HS-5 (cell line): Measurements from ENCODE around the gene SERPINA1.

ENCODE experiments used
- DNase-seq: peaks from one replicate; pipeline ENCODE4 v3.0.0-alpha.2; 2012; ENCODE audit warnings: low read depth

SERPINA1 gene

GRCh38 chr14:94397289-94398181 is 9.1 kb upstream of the SERPINA1 start:
- no peak for DNase-seq

DNA sequence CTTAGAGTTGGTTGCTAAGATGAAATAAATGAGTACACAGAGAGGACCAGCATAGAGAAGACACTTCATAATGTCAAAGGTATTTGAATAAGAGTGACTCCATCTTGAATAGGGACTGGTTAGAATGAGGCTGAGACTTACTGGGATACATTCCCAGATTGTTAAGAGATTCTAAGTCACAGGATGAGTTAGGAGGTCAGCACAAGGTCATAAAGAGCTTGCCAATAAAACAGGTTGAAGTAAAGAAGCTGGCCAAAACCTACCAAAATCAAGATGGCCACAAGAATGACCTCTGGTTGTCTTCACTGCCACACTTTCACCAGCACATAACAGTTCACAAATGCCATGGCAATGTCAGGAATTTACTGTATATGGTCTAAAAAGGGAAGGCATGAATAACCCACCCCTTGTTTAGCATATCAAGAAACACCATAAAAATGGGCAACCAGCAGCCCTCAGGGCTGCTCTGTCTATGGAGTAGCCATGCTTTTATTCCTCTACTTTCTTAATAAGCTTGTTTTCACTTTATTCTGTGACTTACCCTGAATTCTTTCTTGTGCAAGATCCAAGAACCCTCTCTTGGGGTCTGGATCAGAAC is 8.3 kb upstream of the SERPINA1 start:
- no peak for DNase-seq

GRCh38 chr14:94395888-94396574 is 7.6 kb upstream of the SERPINA1 start:
- DNase-seq, result no peak

DNA sequence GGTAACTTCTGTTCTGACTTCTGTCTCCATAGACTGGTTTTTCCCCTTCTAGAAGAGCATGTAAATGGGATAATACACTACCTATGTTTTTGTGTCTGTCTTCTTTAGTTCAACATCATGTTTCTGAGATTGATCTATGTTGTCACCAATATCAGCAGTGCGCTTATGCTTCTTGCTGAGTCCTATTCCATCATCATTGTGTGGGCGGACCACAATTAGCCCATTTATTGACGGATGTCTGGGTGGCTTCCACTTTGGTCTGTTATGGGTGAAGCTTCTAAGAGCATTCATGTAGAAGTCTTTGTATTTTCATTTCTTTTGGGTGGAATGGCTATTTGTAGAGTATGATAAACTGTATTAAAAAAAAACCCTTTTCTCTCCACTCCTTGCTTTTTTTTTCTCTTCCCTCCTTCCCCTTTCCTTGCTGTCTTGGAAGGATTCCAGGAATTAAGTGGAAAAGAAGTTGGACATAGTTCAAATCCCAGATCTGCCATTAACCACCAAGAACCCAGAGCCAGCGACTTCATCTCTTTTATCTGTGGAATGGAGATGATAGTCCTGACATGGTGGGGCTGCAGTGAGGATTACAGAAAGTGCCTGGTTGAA is 7.0 kb upstream of the SERPINA1 start:
- no peak for DNase-seq

DNA sequence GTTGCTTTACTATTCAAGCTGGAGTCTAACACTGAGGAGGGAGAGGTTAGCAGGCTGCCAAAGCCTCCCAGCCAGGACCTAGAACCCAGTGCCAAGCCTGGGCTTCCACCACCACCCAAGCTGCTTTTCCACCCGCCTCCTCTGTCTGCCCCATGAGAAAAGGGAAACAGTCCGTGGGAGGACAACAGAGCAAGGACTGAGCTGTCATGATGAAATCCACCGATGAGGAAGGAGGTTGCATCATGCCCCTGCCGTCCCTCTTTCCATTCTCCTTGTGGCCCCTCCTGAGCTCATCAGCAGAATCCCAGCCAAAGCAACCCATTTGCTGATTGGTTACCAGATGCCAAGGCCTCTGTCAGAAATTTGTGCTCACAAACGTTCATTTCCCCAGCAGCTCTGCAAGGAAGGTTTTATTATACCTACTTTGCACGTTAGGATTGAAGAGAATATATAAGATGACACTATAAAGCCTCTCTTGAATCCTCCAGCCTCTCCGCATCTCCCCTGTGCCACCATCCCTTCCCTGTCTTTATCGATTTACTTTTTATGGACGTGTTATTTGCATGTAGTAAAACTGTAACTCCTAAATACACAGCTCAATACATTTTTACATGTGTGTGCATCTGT is 6.3 kb upstream of the SERPINA1 start:
- no peak for DNase-seq

GRCh38 chr14:94394025-94394493 is 5.7 kb upstream of the SERPINA1 start:
- DNase-seq, result no peak

GRCh38 chr14:94393474-94393873 is 5.1 kb upstream of the SERPINA1 start:
- DNase-seq, result no peak

GRCh38 chr14:94392510-94392935 is 4.1 kb upstream of the SERPINA1 start:
- peak; percentile 49 for DNase-seq

DNA sequence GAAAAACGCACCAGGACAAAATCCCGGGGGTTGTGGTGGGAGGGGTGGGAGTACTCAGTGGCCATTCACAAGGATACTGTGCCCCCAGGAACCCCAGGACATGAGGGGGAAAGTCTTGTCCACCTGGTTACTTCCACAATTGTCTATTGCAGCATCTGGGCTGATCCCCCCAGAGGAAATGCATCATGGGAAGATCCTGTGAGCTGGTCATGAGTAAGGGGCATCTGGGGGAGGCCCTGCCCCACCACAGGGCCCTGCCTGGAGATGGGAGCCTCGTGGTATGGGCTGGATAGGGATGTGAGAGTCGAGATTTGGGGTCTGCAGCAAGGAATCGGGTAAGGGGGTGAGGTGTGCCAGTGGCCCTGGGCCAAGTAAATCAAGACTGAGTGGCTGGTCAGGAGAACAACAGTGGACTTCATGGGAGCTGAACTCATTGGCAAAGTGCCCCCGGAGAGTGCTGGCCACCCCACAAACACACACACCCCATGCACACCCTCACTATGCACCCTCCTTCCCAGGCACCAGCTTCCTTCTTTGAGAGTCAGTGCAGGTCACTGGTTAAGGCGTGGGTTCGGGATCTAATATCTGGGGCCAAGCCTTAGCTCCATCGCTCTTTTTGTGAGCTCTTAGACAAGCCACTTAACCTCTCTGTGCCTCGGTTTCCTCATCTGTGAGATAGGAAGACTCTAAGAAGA is 3.0 kb upstream of the SERPINA1 start:
- DNase-seq, result no peak

GRCh38 chr14:94390372-94391086 is 2.1 kb upstream of the SERPINA1 start:
- DNase-seq, result no peak

GRCh38 chr14:94389731-94390371 is 1.4 kb upstream of the SERPINA1 start:
- no peak for DNase-seq

- no peak for DNase-seq
Measured at GRCh38 chr14:94389104-94389469, 685 bp upstream of the SERPINA1 start.

DNA sequence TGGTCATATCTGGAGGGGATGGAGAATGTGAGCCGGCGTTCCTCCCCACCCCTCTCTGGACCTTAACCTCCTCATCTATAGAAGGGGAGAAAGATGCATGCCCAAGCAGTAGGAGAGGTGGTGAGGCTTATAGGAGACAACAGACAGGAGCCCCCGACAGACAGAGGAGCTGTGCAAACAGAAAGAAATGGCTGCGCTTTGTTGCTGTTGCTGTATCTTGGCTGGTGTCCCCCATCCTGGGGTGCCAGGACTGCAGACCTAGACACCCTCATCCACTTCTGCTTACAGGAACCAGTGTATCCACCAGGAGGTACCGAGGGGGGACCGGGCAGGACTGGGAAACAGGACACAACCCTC is 397 bp downstream of the SERPINA1 start:
- no peak for DNase-seq

- DNase-seq, result no peak
Measured at GRCh38 chr14:94387051-94388026, 1.1 kb downstream of the SERPINA1 start.

DNA sequence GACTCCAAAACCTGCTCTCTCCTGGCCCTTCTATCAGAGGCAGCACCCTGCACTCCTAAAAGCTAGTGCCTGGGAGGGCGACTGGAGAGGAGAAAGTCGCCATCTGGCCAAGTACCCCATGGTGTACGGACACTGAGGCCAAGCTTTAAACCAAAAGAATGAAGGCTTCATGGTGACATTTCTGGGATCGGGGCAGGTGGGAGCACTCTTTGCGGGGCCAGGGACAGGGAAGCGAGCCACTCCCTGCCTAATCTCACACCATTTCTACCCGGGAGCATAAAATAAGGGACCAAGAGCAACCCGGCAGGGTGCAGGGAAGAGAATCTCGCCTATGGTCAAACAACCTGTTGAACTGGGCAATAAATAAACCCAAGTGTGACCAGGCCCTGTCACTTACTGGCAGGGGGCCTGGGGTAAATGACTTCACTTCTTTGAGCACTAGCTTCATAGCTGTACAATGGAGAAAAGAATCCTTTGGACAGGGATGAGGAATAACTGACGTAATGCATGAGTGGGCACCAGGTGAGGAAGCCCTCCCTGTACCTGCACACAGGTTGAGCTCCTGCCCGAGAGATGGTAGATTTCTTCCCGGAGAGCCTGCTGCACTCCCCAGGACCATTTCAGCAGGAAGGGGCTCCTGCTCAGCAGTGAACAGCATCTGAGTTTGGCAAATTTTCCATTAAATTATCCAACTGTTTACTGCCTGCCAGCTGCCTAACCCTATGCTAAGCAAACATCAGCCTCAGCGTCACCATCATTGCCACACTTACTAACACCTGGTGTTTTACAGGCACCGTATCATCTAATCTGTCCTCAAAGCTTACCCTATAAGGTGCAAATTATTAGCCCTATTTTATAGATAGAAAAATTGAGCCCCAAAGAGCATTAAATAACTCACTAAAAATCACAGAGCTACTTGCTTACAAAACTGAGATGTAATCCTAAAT is 2.0 kb downstream of the SERPINA1 start:
- no peak for DNase-seq

DNA sequence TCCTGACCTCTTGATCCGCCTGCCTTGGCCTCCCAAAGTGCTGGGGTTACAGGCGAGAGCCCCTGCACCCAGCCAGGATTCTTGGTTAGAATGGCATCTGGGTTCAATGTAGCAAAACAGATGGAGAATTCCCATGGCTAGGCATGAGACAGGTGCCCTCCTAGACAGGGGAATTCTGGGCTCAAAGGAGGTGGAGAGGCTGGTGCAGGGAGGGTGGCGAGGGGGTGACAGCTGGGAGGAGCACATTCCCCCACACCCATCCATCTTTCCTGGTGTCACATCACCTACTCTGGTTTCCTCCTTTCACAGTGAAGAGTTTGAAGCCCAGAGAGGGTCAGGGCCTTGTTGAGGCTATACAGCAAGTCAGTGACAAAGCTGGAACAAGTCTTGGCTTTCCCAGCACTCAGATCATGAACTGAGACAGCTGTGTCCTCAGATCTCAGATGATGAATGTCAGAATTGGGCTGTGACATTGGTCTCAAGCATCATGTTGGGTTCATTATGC is 2.8 kb downstream of the SERPINA1 start:
- no peak for DNase-seq

DNA sequence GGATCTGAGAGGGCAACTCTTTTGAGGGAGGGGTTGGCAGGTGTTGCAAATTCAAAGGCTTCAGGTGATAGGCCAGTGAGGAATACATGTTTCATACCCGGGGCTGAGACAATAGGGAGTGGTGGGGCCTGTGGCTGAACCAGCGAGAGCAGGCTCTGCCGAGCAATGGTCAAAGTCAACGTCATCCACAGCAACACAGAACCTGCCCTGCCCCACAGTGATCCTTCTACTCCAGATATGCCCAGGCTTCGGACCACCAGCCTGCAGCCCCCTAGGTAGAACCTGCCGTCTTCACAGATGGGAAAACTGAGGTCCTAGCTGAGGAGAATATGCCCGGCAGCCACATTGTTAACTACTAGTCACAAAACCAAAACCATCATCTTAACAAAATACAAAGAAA is 4.1 kb downstream of the SERPINA1 start:
- no peak for DNase-seq

DNA sequence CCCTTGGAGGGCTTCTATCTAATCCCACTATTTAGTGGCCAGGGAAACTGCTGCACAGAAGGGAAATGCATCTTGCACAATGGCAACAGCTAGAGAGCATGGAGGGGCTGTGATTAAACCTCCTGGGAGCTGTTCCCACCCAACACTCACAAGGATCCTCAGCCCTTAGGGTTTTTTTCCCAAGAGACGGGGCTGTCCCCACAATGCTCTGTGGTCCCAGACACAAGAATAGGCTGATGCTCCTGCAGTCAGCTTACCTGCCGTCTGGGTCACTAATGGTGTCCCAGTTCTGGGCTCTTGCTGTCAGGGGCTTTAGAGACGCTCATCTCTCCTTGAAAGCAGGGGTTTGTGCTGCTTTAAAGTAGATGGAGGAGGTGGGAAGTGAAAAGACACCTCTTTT is 4.6 kb downstream of the SERPINA1 start:
- no peak for DNase-seq
